HG02943 (cell line): Measurements from ENCODE around the gene ADAMTS20.
"Not testable (repeated sequence)": the region's sequence is repeated elsewhere in the genome, so short reads cannot be mapped to it uniquely, and the experiment has no call there.

ENCODE experiments used
- ATAC-seq: cut with Tn5 transposase; IDR thresholded peaks from one replicate; pipeline ENCODE4 v1.9.1; 2021; ENCODE audit warnings: mild to moderate bottlenecking, low read depth, moderate library complexity; ENCODE audit not compliant: unreplicated experiment

Gene ADAMTS20

DNA sequence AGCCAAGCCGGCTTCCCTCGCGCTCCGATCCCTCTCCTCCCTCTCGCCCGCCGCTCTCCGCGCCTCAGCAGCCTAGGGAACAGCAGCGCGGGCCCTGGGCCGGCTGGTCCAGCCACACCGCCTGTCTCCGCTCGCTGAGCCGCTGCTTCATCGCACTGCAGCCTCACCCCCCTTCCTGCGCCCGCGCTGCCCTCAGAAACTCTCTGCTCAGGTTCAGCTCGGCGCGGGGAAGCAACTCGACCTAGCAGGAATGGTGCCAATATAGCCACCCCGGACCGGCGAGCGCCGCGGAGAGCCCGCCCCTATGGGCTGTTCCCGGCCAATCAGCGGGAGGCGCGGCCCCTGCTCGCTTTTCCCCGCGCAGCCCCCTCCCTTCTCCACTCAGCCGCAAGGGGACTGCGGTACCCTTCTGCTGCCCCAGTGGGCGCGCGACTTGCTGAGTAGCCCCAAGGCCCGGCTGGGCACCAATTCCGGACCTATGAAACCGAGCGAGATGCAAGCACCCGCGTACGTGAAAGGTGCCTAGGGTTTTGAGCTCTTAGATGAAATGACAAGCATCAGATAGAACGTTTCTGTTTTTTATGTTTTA lies at the start of gene ADAMTS20:
TSS of gene ADAMTS20 (minus strand) at position 233 of the 589 bp plus-strand sequence. CDS start 282 bp downstream, outside the sequence.
- ATAC-seq = no peak

GRCh38 chr12:43599708-43600107 lies 47.7 kb upstream of the ADAMTS20 start:
- no peak for ATAC-seq

GRCh38 chr12:43599066-43599465 lies 47.1 kb upstream of the ADAMTS20 start:
- ATAC-seq = no peak

- ATAC-seq = no peak
Observed at GRCh38 chr12:43590307-43590706, 38.3 kb upstream of the ADAMTS20 start.

DNA sequence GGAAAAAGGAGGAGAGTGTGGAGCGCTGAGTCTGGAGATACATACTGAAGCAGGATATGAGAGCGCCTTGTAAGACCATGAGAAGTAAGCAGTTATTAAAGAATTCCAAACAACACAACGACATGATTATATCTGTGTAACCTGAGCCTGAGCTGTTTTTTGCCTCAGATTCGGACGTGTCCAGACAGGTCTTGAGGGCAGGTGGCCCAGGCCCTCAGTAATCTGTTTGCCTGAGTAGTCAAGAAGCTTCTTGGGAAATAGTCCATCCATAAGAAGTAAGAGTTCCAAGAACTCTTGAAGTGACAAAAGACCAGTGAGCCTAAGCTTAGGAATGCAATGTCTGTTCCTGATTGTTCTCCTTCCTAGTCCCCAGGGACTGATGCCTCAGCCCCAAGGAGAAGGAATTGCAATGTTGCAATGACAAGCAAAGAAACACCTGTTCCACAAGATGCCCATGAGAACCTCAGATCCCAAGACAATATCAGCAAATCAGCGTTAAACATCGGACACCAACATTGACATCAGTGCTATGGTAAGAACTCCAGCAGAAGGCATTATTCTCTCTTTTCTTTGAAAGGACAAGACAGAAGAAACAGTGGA lies 34.7 kb upstream of the ADAMTS20 start:
- no peak for ATAC-seq

DNA sequence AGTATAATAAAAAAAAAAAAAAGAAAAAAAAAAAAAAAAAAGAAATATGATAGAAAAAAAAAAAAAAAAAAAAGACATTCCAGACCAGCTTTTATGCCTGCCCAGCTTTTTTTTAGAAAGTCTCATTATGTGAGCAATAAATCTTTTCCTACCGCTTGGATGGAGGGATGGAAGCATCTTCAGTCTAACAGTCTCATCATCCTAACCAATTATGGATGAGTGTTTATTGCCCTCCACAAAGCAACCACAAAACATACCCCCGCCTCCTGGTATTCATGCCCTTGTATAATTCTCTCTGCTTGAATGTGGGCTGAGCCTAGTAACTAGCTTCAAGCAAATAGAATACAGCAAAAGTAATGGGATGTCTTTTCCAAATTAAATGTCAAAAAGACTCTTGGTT lies 33.7 kb upstream of the ADAMTS20 start:
- no peak for ATAC-seq

- ATAC-seq = no peak
Observed at GRCh38 chr12:43580601-43581000, 28.6 kb upstream of the ADAMTS20 start.

DNA sequence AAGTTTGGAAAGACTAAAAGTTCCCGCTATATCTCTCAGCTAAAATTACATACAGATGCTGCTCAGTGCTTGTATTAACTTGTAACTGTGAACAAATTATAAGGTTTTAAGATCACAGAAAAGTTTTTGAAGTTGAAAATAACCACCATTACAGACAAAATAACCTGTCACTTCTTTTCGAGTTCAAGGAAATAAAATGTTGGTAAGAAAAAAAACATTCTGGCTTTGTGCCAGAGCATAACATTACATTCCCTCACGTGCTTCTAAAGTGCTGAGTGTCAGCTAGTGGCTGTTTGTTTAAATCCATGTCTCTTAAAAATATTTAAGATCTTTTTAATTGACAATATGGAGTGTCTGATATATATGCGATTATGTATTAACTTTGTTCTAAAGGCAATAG lies 27.2 kb upstream of the ADAMTS20 start:
- no peak for ATAC-seq

DNA sequence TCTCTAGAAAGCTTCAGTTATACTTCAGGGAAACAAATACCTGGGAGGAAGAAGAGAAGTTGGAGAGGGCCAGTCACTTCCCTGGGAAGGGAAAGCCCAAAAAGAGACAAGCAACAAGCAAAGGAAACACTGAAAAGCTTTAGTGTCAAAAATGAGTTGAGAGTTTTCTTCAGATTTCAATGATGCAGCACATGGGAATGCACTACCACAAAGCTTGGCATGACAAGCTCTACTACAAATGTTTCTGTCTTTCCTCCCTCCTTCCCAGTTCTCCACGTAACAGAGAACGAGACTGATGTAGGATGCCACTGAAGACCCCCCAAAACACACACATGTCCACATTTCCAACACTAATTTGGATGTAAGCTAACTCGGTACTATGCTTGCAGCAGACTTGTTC lies 26.8 kb upstream of the ADAMTS20 start:
- no peak for ATAC-seq

DNA sequence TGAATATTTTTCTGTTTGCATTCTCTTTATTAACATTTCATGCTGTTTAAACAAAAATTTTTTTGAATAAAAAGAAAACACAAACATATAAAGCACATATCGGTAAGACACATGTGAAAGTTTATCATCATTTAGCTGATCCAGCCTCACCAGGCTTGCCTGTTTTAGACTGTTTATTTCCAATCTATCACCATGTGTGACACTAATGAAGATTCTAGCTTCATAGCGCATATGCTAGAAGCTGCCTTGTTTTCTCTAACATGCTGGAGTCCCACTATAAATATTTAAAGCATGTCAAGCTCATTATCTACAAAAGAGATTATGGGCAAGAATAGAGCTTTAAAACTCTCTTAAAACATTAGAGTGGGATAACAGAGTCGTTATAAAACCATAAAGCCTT lies 25.4 kb upstream of the ADAMTS20 start:
- ATAC-seq = no peak

GRCh38 chr12:43576162-43576561 lies 24.2 kb upstream of the ADAMTS20 start:
- no peak for ATAC-seq

GRCh38 chr12:43571885-43572284 lies 19.9 kb upstream of the ADAMTS20 start:
- ATAC-seq = no peak

DNA sequence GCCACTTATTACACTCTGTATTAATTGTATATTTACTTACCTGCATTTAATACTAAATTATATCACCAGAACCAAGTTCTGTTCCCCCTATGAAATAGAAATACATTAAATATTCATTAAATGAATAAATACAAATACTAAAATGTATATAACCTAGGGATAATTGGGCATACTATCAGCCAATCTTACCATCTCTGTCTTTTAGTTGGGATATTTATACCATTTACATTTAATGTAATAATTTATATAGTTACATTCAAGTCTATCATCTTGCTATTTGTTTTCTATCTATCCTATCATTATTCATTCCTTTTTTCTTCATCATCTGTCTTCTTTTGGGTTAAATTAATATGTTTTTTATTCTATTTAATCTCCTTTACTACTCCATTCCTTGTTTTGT lies 4.1 kb upstream of the ADAMTS20 start:
- ATAC-seq = no peak

DNA sequence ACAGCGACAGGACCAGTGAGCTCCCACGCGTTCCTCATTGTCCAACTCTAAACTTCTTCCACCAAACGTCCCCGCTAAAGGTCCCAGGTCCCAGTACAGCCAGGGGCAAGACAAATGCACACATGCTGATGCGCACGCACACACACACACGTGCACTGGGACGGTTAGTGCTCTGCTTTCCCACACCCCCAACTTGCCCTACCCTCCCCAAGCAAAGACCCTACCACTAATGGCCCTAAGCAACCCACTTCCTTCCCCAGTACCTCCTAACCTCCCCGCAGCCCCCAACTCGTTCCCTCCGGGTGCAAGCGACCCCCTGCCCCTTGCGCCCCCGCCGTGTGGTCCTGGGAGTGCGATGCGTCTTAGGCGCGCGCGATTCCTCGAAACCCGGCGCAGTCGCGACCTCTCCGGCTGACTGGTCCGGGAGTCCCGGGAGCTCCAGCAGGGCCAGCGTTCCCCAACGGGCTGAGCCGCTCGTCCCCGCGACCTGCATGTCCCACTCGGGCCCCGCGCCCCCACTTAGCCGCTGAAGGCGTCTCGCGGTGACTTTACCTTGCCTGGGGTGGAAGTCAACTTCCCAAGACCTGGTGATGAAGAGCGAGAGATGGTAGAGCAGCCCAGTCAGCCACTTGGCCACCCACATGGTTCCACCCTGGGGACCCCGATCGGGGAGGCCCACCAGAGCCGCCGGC lies 578 bp downstream of the ADAMTS20 start:
- ATAC-seq = no peak

GRCh38 chr12:43550831-43551271 lies 1.2 kb downstream of the ADAMTS20 start:
- ATAC-seq = no peak

- ATAC-seq = no peak
Observed at GRCh38 chr12:43544703-43545102, 7.3 kb downstream of the ADAMTS20 start.

- ATAC-seq = no peak
Observed at GRCh38 chr12:43540470-43540869, 11.5 kb downstream of the ADAMTS20 start.

GRCh38 chr12:43537675-43538074 lies 14.3 kb downstream of the ADAMTS20 start:
- not testable (repeated sequence) for ATAC-seq

GRCh38 chr12:43516045-43516444 lies 36.0 kb downstream of the ADAMTS20 start:
- ATAC-seq = no peak

DNA sequence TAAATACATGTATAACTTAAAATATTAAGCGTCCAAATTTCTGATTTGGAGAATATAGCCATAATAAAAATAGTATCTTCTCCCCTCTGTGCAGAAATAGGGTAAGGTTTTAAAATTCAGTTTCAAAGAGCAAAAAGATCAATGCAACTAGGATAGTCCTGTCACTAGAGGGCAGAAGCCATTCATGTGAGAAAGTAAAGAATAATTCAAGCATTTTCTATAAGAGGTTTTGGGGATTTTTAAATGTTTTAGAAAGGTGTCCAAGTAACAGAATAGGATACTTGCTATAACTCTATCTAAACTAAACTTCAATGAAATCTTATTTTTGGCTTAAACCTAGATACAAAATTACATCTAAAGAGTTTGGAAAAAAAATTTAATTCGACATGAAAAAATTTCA lies 50.3 kb downstream of the ADAMTS20 start:
- ATAC-seq = no peak

DNA sequence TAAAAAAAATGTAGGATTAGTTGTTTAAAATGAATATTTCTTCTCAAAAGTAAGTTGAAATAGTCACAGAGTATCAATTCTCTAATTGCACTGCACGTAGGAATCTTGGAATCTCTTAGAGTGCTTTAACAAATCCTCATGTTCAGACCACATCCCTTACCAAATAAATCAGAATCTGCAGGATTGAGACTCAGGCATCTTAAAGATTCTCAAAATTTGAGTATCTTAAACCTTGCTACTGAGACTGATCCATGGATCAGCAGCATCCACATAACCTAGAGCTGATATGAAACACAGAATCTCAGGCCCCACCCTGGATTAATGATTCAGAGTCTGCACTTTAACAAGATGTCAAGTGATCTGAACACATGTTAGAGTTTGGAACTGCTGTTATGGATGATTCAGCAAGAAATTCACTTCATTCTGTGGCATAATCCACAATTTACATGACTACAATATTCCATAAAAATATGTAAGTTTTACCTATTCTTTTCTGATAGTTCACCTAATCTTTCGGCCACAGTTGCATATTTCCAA lies 58.7 kb downstream of the ADAMTS20 start:
- ATAC-seq = no peak
